HG03064 (cell line): Measurements from ENCODE around the gene ZBTB20.

ENCODE experiments used
- ATAC-seq: cut with Tn5 transposase; IDR thresholded peaks from one replicate; pipeline ENCODE4 v1.9.1; 2021; ENCODE audit warnings: low read depth; ENCODE audit not compliant: unreplicated experiment

The ZBTB20 gene

GRCh38 chr3:114878114-114878839 lies 268.8 kb downstream of the ZBTB20 start:
- no peak for ATAC-seq

- no peak for ATAC-seq
Measured at GRCh38 chr3:114877378-114878113, 269.5 kb downstream of the ZBTB20 start.

- ATAC-seq = no peak
Measured at GRCh38 chr3:114874522-114874971, 272.5 kb downstream of the ZBTB20 start.

GRCh38 chr3:114873591-114873990 lies 273.5 kb downstream of the ZBTB20 start:
- ATAC-seq = no peak

- no peak for ATAC-seq
Measured at GRCh38 chr3:114872588-114872987, 274.5 kb downstream of the ZBTB20 start.

GRCh38 chr3:114872050-114872449 lies 275.0 kb downstream of the ZBTB20 start:
- no peak for ATAC-seq

- no peak for ATAC-seq
Measured at GRCh38 chr3:114867835-114868503, 279.1 kb downstream of the ZBTB20 start.

- ATAC-seq = no peak
Measured at GRCh38 chr3:114867359-114867758, 279.7 kb downstream of the ZBTB20 start.

GRCh38 chr3:114866430-114866829 lies 280.7 kb downstream of the ZBTB20 start:
- ATAC-seq = no peak

- ATAC-seq = no peak
Measured at GRCh38 chr3:114864970-114865369, 282.1 kb downstream of the ZBTB20 start.

GRCh38 chr3:114863848-114864247 lies 283.2 kb downstream of the ZBTB20 start:
- ATAC-seq = no peak

GRCh38 chr3:114861666-114862065 lies 285.4 kb downstream of the ZBTB20 start:
- ATAC-seq = no peak

- no peak for ATAC-seq
Measured at GRCh38 chr3:114860531-114860930, 286.6 kb downstream of the ZBTB20 start.

GRCh38 chr3:114858329-114858728 lies 288.8 kb downstream of the ZBTB20 start:
- no peak for ATAC-seq

- ATAC-seq = no peak
Measured at GRCh38 chr3:114857299-114857701, 289.8 kb downstream of the ZBTB20 start.

GRCh38 chr3:114856835-114857234 lies 290.3 kb downstream of the ZBTB20 start:
- ATAC-seq = no peak

- no peak for ATAC-seq
Measured at GRCh38 chr3:114855839-114856238, 291.2 kb downstream of the ZBTB20 start.

- no peak for ATAC-seq
Measured at GRCh38 chr3:114852966-114853365, 294.1 kb downstream of the ZBTB20 start.

- ATAC-seq = no peak
Measured at GRCh38 chr3:114850898-114851297, 296.2 kb downstream of the ZBTB20 start.

- no peak for ATAC-seq
Measured at GRCh38 chr3:114848643-114849350, 298.3 kb downstream of the ZBTB20 start.

- no peak for ATAC-seq
Measured at GRCh38 chr3:114848082-114848481, 299.0 kb downstream of the ZBTB20 start.
